Endodermal cell (in vitro differentiated cells): ENCODE measurements around the gene NENF. TPM values are rescaled to one million over a fixed set of nuclear protein-coding genes. Genes with fewer than 3 reads are reported as not detected.

Experiments used
- DNase-seq: peaks from one replicate; pipeline ENCODE4 v3.0.0-alpha.2; 2017
- H3K27ac ChIP-seq: 2 replicates; pipeline ENCODE4 v1.5.1; 2013; ENCODE audit warnings: mild to moderate bottlenecking, low read depth, low read length, moderate library complexity
- H3K27me3 ChIP-seq: 2 replicates; pipeline ENCODE4 v1.6.1; 2013; ENCODE audit warnings: mild to moderate bottlenecking, low read length, moderate library complexity; ENCODE audit not compliant: insufficient read depth, control insufficient read depth, poor library complexity, severe bottlenecking
- H3K36me3 ChIP-seq: 2 replicates; pipeline ENCODE4 v1.7.0; 2013; ENCODE audit warnings: mild to moderate bottlenecking, low read length, moderate library complexity; ENCODE audit not compliant: control insufficient read depth, insufficient read depth
- H3K4me1 ChIP-seq: one replicate; pipeline ENCODE4 v1.7.0; 2013; ENCODE audit warnings: low read length; ENCODE audit not compliant: control insufficient read depth, insufficient read depth
- H3K4me3 ChIP-seq: 2 replicates; pipeline ENCODE4 v1.5.1; 2013; ENCODE audit warnings: mild to moderate bottlenecking, low read length, moderate library complexity
- H3K9ac ChIP-seq: 2 replicates; pipeline ENCODE4 v1.6.1; 2013; ENCODE audit warnings: mild to moderate bottlenecking, low read length, moderate library complexity; ENCODE audit not compliant: poor library complexity, severe bottlenecking; ENCODE audit errors: extremely low read depth
- H3K9me3 ChIP-seq: 2 replicates; pipeline ENCODE4 v1.6.1; 2013; ENCODE audit warnings: mild to moderate bottlenecking, low read length, moderate library complexity; ENCODE audit not compliant: control insufficient read depth
- H3K27ac Mint-ChIP-seq: 2 replicates; pipeline ENCODE4 v1.8.0; 2020; ENCODE audit warnings: mixed read lengths
- H3K27me3 Mint-ChIP-seq: 2 replicates; pipeline ENCODE4 v1.8.0; 2021; ENCODE audit warnings: mild to moderate bottlenecking, mixed read lengths; ENCODE audit not compliant: insufficient read depth
- H3K36me3 Mint-ChIP-seq: 2 replicates; pipeline ENCODE4 v1.8.0; 2020; ENCODE audit warnings: low read depth, mixed read lengths
- H3K4me1 Mint-ChIP-seq: 2 replicates; pipeline ENCODE4 v1.8.0; 2020; ENCODE audit warnings: mixed read lengths
- H3K4me3 Mint-ChIP-seq: 2 replicates; pipeline ENCODE4 v1.8.0; 2020; ENCODE audit warnings: mild to moderate bottlenecking, moderate library complexity, mixed read lengths
- H3K9me3 Mint-ChIP-seq: 2 replicates; pipeline ENCODE4 v1.8.0; 2020; ENCODE audit warnings: mild to moderate bottlenecking, mixed read lengths
- CTCF ChIP-seq: fragments of 200-600 bp; sonication (generic); conservative IDR thresholded peaks from 2 replicates; pipeline ENCODE4 v1.5.0; 2021; ENCODE audit warnings: antibody characterized with exemption, mild to moderate bottlenecking
- WGBS, 2 experiments: methylation state at CpG; one replicate each; pipeline versions ENCODE4 v1.1.5 to v1.1.7; 2013; ENCODE audit warnings: missing lambda C conversion rate in 2 of 2, mixed read lengths in 1 of 2; ENCODE audit not compliant: insufficient coverage in 1 of 2, insufficient read length in 1 of 2; 5-methylcytosine and 5-hydroxymethylcytosine counted together
- total RNA-seq, 2 donors: library from RNA; stranded (reverse); fragmentation: NEBNext Ultra II Directional in 1 of 2; extraction: Animal tissue kit (Norgen Biotek cat#: 25700) in 1 of 2; gene quantifications; 2 replicates in 1 of 2; 3 replicates in 1 of 2; pipeline ENCODE4 v1.2.1, GENCODE V29; 2021

Gene NENF
- total RNA-seq, 2 donors from 2014 or later, result 27.0 to 35.3 TPM

GRCh38 chr1:212434992-212435391 is 2.3 kb downstream of the NENF start:
- Histone ChIP-seq H3K9ac (no peak overlapping the region), H3K36me3 (no peaks in the 10 kb centered on the region), H3K27me3 (no peaks in the 10 kb centered on the region), H3K4me1 (no peaks in the 10 kb centered on the region), H3K27ac (no peak overlapping the region), H3K4me3 (no peak overlapping the region), H3K9me3 (no peaks in the 10 kb centered on the region)
- peaks cover under 1% of the 10 kb centered on the region for H3K27me3 Mint-ChIP-seq
- WGBS, 2 experiments, result 94 to 95% methylated on average over 3 to 4 of the region's 4 CpGs
- H3K4me1 Mint-ChIP-seq, result peaks cover 8% of the 10 kb centered on the region
- no peak for TF ChIP-seq CTCF
- no peak overlapping the region for H3K27ac Mint-ChIP-seq
- no peaks in the 10 kb centered on the region for H3K9me3 Mint-ChIP-seq
- no peak overlapping the region for H3K4me3 Mint-ChIP-seq
- DNase-seq, result no peak
- no peaks in the 10 kb centered on the region for H3K36me3 Mint-ChIP-seq

GRCh38 chr1:212437179-212437798 is 4.6 kb downstream of the NENF start:
- H3K27ac Mint-ChIP-seq, result no peak overlapping the region
- H3K27ac ChIP-seq, result no peak overlapping the region
- WGBS, 2 experiments, result 92 to 96% methylated on average over 3 to 4 of the region's 4 CpGs
- no peaks in the 10 kb centered on the region for H3K36me3 ChIP-seq
- no peaks in the 10 kb centered on the region for H3K4me1 ChIP-seq
- no peaks in the 10 kb centered on the region for H3K27me3 Mint-ChIP-seq
- peaks cover 1% of the 10 kb centered on the region for H3K4me1 Mint-ChIP-seq
- TF ChIP-seq CTCF, result no peak
- no peak overlapping the region for H3K9ac ChIP-seq
- H3K4me3 Mint-ChIP-seq, result no peak overlapping the region
- no peak overlapping the region for H3K4me3 ChIP-seq
- no peaks in the 10 kb centered on the region for H3K9me3 Mint-ChIP-seq
- H3K9me3 ChIP-seq, result no peaks in the 10 kb centered on the region
- H3K27me3 ChIP-seq, result no peaks in the 10 kb centered on the region
- peaks cover 1% of the 10 kb centered on the region for H3K36me3 Mint-ChIP-seq
- DNase-seq, result no peak

- TF ChIP-seq CTCF, result no peak
These were observed 6.1 kb downstream of the NENF start for GRCh38 chr1:212438831-212439237.

More at GRCh38 chr1:212438831-212439237, 6.1 kb downstream of the NENF start:
- Mint-ChIP-seq H3K4me3 (no peak overlapping the region), H3K27me3 (no peaks in the 10 kb centered on the region), H3K9me3 (no peaks in the 10 kb centered on the region), H3K36me3 (peaks cover 7% of the 10 kb centered on the region), H3K4me1 (no peaks in the 10 kb centered on the region), H3K27ac (no peak overlapping the region)
- Histone ChIP-seq H3K9me3 (no peaks in the 10 kb centered on the region), H3K4me3 (no peak overlapping the region), H3K4me1 (no peaks in the 10 kb centered on the region), H3K36me3 (no peaks in the 10 kb centered on the region), H3K9ac (no peak overlapping the region), H3K27me3 (no peaks in the 10 kb centered on the region), H3K27ac (no peak overlapping the region)
- no peak for DNase-seq
- 100% methylated on average over 1 of the region's 2 CpGs for WGBS, 2 experiments
